T47D (cell line): ENCODE results near the gene TBCA.

ENCODE experiments used
- DNase-seq, 2 experiments: peaks; one replicate each; pipeline versions ENCODE4 v3.0.0 to v3.0.0-alpha.2; 2011 to 2012; ENCODE audit warnings: low read depth in 1 of 2, low spot score in 1 of 2
- JUND ChIP-seq: IDR thresholded peaks from 2 replicates; pipeline ENCODE4 v1.6.1; 2012; ENCODE audit warnings: low read depth
- in situ Hi-C: cut with HindIII; loops from 2 replicates; pipeline ENCODE4 v1.10.0; 2016; ENCODE audit warnings: low sequenced_read_pairs, low pct_unique_long_range_greater_than_20kb

The TBCA gene

DNA sequence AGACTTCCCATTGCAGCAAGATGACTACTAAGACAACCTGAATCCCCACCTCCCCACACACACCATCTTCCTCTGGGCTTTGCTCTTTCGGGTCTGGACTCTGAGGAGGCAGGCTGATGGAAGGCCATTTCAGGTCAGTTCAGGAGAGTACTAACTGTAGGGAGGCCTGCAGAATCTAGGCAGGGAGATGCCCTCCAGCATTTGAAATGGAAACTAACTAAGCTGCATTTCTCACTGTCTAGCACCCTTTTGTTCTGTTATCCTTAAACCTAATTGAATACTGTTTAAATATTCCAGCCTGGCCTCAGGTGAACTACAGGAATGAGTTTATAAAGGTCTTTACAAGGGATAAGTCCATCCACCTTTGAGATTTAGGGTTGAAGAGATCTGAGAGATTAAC, 4.9 kb upstream of the TBCA start:
- in situ Hi-C loops: no loop called here
- TF ChIP-seq JUND: no peak
- DNase-seq: no peak

DNA sequence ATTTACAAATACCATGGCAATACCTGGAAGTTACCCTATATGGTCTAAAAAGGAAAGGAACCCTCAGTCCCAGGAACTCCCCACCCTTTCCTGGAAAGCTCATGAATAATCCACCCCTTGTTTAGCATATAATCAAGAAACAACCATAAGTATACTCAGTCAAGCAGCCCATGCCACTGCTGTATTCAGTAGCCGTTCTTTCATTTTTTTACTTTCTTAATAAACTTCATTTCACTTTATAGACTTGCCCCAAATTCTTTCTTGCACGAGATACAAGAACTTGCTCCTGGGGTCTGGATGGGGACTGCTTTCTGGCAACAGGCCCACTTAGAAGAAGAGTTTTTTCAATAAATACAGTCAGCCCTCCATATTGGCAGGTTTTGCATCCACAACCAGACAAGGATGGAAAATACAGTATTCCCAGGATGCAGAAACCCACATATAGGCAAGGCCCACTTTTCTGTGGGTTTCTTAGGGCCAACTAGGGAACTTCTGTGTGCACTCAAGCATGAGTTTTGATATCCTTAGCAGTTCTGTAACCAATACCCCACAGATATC, 2.8 kb upstream of the TBCA start:
- in situ Hi-C loops: no loop called here

DNA sequence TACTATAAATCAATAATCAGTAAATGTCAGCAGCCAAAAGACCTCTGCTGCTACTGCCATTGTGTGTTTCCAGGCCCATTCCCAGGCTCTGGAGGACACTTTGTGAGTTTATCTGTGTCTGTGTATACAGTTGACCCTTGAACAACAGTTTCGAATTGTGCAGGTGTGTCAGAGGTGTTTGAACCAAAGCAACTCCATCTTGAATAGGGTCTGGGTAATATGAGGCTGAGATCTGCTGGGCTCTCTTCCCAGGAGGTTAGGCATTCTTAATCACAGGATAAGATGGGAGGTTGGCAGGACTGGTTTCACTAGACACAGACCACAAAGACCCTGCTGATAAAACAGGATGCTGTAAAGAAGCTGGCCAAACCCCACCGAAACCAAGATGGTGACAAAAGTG, 2.3 kb upstream of the TBCA start:
- no peak for DNase-seq
- in situ Hi-C loops: no loop called here
- no peak for TF ChIP-seq JUND

More for the DNA sequence above, 2.8 kb upstream of the TBCA start:
- TF ChIP-seq JUND: no peak
- DNase-seq: peak in 1 of 2 experiments; percentile 23

DNA sequence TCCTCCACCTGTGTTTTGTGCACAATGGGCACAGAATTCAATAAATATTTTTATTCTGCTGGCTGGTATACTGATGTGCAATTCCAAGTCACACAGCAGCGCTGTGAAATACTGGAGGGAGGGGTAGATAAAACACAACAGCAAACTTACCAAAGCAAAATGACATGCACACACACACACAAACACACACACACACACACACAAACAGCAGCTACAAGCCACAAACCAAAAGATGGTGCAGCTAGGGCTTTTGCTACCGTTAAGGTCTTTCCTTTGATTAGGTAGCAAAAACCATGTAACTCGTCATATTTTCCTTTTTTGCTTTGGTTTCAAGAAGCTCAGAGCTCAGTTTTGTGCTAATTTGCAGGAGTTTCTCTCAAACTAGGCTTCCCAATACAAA, 1.8 kb upstream of the TBCA start:
- TF ChIP-seq JUND: no peak
- in situ Hi-C loops: no loop called here

DNA sequence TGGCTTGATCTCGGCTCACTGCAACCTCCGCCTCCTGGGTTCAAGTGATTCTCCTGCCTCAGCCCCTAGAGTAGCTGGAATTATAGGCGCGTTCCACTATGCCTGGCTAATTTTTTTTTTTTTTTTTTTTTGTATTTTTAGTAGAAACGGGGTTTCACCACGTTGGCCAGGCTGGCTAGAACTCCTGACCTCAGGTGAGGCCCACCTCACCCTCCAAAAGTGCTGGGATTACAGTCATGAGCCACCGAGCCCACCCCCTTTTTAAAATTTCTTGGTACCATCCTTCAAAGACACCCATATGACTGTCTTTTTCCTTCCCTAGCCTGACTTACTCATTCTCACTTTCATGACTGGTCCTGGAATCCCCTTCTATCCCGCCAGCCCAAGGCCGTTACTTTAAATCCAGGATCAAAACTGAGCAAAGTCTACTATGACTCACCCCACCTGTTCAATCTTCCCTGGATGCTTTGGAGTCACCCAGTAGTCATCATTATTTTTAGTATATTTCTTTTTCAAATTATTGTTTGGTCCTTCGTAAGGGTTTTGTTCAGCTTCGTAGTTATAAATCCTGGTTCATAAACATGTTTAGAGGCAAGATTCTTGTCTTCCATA, 1.2 kb upstream of the TBCA start:
- no peak for TF ChIP-seq JUND
- in situ Hi-C loops: no loop called here
- DNase-seq: no peak

More for the DNA sequence above, 1.8 kb upstream of the TBCA start:
- DNase-seq: no peak

DNA sequence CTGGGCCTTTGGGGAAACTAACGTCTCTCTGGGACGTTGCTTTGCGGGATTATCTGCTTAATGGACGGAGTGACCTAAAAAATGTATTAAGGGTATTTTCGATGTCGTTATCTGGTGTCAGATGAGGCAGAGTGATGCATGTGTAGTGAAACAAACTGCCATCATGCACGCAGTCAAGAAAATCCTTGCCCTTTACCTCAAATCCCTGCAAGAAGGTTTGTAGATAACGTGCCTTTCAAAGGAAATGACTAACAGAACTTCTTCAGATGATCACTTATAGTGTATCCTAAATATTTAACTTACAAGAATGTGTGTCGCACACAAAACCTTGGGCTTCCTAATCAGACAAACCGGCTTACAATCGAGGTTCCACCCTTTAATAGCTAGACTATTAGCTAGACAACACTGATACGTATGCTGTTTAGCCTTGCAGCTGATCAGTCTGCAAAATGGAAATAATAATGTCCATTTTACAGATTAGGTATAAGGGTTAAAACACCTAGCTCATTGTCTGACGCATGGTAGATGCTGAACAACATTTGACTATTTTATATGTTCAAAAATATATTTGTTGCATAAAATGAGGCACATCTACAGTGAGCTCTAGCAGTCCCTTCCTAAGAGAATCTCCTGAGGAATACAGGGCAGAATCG, 541 bp upstream of the TBCA start:
- DNase-seq: no peak
- in situ Hi-C loops: no loop called here
- TF ChIP-seq JUND: no peak

DNA sequence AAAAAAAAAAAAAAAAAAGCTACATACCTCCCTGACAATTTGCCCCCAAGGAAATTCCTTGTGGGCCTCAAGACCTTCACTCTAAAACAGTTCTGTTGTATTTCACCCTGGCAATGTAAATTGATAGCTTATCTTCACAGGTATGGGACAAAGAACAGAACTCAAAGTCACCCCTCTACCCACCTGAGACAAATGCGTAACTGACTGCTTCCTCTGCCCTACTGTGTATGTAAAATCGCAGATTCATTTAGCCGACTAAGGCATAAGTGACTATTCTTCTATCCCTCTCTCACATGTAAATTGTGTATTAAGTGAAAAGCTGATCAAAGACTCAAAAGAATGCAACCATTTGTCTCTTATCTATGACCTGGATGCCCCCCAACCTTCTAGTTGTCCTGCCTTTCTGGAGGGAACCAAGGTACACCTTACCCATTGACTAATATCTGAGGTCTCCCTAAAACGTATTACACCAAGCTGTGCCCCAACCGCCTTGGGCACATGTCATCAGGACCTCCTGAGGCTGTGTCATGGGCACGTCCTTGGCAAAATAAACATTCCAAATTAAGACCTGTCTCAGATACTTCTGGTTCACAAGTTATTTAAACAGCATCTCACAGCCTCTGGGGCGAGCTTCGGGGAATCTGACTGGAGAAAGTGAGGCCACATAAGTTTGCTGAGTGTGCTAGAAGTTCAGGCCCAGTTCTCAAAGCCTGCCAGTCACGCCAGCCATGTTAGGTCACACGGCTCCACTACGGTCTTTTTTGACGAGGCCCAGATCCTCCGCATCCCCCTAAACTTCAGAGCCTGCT, 954 bp downstream of the TBCA start:
- in situ Hi-C loops: no loop called here
- TF ChIP-seq JUND: no peak
- peak in 1 of 2 experiments; percentile 52 for DNase-seq

DNA sequence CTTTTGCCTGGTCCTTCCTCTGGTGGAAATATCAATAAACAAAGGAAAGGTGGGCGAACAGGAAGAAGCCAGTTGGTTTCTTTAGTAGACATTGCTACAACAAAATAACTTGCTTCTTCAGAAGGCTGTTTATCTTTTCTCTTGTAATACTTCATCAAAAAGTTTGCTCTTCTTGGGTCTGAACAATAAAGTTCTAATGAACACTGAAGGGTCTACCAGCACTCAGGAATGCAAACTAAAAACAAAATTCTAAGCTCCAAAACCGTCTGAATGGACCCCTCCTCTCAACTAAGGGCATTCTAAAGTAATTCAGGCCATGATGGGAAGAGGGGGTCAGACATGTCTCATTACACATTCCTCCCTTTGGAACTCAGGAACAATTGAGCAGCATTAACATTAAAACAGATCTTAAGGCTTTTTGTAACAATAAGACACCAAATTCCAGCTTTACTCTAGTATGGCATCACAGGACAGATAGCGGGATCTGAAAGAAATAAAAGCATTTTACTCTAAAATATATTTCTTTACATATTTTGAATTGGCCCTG, 2.3 kb downstream of the TBCA start:
- DNase-seq: no peak
- in situ Hi-C loops: no loop called here
- no peak for TF ChIP-seq JUND

DNA sequence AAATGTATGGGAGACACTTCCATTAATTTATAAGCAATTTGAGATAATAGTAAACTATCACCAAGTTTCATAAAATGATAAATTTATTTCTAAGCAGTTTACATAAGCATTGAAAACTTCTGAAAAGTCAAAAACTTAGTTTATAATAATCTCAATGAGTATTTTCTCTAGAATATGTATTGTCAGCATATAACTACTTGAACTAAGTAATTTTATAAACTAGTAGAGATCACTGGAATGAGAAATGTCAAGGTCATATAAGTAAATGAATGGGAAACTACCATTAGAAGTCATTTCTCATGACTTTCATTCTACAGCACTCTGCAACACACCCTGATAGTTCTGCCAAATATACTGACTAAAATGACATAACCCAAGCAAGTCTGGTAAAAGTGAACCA, 3.4 kb downstream of the TBCA start:
- no peak for DNase-seq
- in situ Hi-C loops: no loop called here
- no peak for TF ChIP-seq JUND

DNA sequence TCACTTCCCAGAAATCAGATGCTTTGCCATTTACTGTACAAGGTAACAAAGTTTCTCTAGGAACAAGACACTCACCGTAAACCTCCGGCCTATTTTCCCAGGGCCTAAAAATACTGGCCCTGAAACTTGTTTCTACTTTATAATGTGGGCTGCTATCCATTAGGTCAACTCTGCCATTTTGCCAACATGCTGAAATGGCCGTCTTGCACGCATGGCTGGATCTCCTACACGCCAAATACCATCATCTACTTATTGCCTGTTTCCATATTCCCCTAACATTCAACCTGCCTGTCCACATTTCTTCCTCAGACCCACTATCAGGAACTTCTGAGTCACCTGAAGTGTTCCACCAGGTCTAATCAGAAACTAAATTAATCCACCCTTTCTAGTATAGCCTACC, 4.7 kb downstream of the TBCA start:
- in situ Hi-C loops: no loop called here
- TF ChIP-seq JUND: no peak
- DNase-seq: no peak

DNA sequence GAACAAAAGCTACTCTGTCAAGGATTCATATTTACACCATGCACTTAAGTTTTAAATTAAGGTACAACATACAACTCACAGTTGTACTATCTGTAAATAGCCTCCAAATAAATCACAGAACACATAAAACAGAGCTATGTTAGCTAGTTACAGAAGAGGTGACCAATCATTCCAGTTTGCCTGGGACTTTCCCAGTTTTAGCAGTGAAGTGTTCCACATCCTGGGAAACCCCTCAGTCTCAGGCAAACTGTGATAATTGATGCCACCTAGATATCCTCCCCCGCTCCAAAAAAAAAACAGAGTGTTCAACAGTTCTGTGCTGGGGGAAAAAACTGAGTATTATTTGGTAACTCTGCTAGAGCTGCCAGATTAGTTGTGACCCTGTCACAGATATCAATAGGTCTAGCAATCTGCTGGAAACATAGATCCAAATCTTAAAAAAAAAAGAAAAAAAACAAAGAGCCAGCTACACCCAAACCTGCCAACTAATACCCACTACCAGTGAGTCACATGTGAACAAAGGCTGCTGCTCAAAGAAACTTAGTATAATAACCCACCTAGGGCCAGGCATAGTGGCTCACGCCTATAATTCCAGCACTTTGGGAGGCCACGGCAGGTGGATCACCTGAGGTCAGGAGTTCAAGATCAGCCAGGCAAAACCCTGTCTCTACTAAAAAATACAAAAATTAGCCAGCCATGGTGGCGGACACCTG, 5.7 kb downstream of the TBCA start:
- in situ Hi-C loops: no loop called here
- DNase-seq: no peak
- no peak for TF ChIP-seq JUND

DNA sequence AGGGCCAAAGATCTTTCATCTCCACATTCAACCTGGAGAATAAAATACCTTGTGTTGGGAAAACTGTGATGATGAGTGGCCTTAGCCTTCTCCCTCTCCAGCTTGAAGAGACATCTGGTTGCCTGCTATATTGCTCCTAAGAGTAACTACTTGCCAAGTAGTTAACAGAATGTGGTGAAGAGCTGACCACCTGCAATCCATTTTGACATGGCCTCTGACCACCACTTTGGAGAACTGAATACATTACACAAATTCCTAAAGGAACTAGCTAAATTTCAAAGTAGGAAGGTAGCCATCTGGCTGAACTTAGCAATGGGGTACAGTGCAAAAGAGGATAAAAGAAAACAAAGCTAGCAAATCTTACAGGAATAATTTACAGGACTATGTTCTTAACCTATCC, 7.2 kb downstream of the TBCA start:
- in situ Hi-C loops: no loop called here
- no peak for TF ChIP-seq JUND
- no peak for DNase-seq
